GM18507 (cell line): ENCODE data around the gene SKAP2.

Experiments used
- DNase-seq: peaks from one replicate; pipeline ENCODE4 v3.0.0; 2011; ENCODE audit warnings: low read depth; ENCODE audit not compliant: insufficient read length; ENCODE audit errors: extremely low spot score
- FAIRE-seq: peaks from 2 replicates; lab custom pipeline; 2011; peaks lifted over from hg19 to GRCh38; lab: Jason Lieb, UNC

SKAP2 gene

GRCh38 chr7:26704036-26704435, 160.4 kb downstream of the SKAP2 start:
- DNase-seq (no peak), FAIRE-seq (no peak)

DNA sequence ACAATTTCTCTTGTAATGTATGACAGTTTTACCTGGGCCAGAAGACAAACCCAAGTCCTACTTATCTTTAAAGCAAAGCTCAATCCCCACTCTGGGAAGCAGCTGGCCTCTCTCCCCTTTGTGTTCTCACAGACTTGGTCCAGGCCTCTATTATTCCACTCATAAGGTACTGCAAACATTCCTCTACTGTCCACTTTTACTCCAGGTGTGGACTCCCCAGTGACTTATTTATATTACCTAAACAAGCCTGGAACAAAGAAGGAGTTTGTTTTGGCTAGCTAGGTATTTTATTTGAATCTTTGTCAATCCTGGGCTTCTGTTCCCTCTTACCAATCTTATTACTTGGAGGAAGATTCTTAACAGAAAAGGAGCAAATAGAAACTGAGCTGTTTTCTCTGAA, 163.5 kb downstream of the SKAP2 start:
- DNase-seq (no peak), FAIRE-seq (no peak)

GRCh38 chr7:26700386-26700785, 164.0 kb downstream of the SKAP2 start:
- FAIRE-seq (no peak), DNase-seq (no peak)

GRCh38 chr7:26699766-26700165, 164.6 kb downstream of the SKAP2 start:
- DNase-seq (no peak), FAIRE-seq (no peak)

DNA sequence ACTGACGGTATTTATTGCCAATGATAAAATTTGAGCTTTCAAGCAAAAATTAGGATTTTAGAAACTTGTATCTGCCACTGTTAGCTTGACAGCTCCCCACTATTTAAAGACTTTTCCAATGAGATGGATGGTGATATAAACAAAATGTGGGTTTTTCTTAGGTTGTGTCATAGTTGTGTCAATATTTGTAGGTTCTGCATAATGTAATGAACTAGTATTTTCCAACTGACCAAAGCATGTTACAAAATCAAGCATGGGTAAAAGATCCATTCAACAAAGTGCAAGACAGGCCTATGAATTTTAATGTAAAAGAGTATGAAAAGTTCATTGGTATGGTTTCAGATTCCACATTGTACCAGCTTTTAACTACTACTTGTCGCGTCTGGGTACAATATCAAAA, 165.6 kb downstream of the SKAP2 start:
- no peak for FAIRE-seq
- no peak for DNase-seq

GRCh38 chr7:26698194-26698593, 166.2 kb downstream of the SKAP2 start:
- DNase-seq (no peak), FAIRE-seq (no peak)

GRCh38 chr7:26696978-26697377, 167.4 kb downstream of the SKAP2 start:
- DNase-seq, result no peak
- no peak for FAIRE-seq

GRCh38 chr7:26696161-26696560, 168.2 kb downstream of the SKAP2 start:
- DNase-seq (no peak), FAIRE-seq (no peak)

DNA sequence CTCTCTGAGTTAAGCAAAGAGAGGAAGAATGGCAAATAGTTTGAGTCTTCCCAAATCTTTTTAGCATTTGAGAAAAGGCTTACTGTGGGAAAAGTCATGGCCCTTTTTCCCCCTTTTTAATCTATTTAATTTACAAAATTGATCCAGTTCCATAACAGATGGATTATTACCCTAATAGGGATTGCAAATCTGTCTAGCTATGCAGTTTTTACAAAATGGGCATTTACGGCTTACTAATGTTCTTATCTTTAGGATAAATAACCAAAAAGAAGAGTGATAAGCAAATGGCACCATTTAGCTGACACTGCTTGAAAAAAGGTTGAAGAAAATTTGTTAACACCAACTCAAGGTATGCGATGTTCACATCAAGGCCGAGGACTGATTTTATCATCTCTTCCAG, 169.7 kb downstream of the SKAP2 start:
- FAIRE-seq, result no peak
- DNase-seq, result no peak

GRCh38 chr7:26694141-26694540, 170.2 kb downstream of the SKAP2 start:
- no peak for DNase-seq
- FAIRE-seq, result no peak

- FAIRE-seq, result no peak
- DNase-seq, result no peak
These were observed 172.5 kb downstream of the SKAP2 start for GRCh38 chr7:26691886-26692285.

DNA sequence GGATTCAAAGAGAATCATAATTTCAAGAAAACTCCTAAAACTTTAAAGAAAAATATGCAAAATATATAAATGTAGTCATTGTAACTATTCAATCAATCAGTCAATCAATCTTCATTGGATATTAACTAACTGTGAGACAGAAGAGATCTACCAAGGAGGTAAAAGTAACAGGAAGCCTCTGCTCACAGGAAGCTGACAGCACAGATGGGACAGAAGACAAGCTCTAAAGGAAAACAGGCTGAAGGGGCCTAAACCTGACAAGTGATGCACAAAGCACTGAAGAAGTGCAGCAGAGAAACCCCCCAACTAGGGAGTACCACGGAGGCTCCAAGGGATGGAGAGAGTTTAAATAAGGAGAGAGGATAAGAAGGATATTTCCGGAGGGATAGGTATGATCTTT, 173.0 kb downstream of the SKAP2 start:
- no peak for FAIRE-seq
- no peak for DNase-seq

DNA sequence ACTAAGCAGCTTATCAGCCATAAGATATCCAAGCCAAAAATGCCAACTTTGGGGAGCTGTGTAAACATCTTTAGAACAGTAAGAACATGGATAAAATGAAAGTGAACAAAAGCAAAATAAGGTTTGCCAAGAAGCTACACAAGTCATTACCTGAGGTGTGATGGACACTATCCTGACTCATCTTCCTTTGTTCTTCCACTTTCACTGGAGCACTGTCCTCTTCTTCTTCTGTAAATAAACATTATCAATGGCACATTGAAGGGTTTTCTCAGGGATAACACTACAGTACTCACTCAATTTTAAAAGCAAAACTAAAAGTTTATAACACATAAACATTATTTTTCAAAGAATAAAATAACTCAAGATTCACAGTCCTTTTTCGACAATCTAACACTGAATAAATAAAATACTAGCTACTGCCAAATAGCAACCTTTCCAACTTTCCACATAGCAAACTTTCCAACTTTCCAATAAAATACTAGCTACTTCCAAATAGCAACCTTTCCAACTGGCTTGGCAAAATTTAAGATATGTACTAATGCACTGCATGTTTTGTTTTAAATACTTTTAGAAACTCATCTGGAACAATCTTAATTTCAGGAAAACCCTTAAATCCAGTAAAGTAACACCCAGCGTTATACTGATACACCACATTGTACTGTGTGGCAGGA, 174.1 kb downstream of the SKAP2 start:
- no peak for FAIRE-seq
- no peak for DNase-seq

DNA sequence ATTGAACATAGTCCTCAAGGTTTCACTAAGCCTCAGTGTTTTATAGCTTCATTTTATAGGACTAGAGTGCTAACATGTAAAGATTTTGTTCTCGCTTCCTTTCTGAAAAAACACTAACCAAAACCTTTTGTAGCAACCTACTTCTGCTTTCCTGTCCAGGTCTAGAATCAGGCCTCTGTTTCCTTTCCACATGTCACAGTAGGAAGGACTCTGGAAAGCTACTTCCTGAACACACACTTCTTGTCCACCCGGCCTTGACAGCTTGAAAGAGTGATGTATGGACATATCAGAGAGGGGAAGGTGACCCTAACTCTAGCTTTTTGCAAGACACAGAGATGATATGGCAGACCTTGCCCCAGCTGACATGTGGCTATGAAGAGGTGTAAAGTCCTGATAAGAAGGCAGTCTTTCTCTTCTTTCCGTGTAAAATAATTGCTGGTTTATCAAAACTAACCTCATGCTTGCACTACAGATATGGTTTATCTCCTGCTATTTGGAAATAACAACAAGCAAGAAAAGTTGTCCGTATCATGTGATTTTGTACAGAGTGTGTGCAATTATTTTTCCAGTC, 175.4 kb downstream of the SKAP2 start:
- FAIRE-seq (peak; percentile 80), DNase-seq (no peak)

DNA sequence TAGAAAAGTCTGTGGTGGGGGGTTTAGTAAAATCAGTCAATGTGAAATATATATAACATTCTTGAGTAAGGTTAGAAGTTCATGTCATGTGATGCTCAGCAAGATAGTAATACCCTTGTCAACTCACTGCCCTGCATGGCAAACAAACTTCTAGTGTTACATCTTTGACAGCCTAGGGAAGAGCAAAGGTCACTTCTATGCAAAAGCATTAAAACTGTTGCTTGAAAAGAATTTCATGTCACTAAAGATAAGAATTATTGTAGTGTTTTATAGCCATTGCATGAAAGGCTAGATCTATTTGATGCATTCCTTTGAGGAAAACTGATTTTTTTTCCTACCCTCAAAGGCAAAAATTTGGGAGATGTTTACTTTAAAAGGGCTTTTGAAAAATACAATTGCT, 176.0 kb downstream of the SKAP2 start:
- FAIRE-seq (no peak), DNase-seq (no peak)

GRCh38 chr7:26687032-26687431, 177.4 kb downstream of the SKAP2 start:
- peak; percentile 18 for FAIRE-seq
- DNase-seq, result no peak

DNA sequence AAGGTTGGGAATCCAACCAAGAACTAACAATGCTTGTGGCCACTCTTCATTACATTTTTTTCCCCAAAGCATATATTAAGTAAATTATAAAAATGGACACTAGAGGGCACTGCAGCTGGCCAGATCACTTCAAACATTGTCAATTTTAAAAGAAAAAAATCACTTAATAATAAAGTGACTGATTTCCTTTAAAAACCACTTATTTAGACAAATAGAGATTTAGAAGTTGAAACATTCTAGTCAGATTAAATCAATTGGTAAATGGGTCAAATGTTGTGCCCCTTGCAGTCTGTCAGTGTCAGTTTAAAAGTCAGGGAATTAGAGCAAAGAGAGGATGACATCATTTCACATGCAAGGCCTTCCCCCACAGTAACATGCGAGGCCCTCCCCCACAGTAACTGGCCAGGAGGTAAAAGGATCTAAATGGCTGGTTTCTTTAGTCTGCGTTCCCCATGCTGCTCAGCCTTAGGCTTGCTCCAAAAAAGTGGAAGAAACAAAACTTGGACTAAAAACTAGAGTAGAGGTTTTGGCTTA, 177.9 kb downstream of the SKAP2 start:
- FAIRE-seq (peak; percentile 64), DNase-seq (no peak)

- DNase-seq (no peak), FAIRE-seq (peak; percentile 9)
These were observed 178.8 kb downstream of the SKAP2 start for GRCh38 chr7:26685606-26686005.

DNA sequence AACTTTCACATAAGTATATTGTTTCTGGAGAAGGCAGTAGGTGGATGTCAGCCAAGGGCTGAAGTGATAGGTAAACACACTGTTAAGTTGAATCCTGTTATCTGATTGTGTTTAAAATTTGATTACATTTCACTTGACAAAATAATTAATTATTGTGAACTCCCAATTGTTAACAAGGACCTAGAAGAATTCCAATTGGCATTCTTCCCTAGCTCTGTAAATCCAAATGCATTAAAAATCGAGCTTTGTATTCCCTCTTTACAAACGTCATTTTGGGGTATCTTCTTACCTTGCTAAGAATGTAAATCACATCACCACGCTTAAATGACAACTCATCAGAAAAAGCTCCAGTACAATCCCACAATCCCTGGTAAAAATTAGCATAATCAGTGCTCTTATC, 179.9 kb downstream of the SKAP2 start:
- DNase-seq, result no peak

DNA sequence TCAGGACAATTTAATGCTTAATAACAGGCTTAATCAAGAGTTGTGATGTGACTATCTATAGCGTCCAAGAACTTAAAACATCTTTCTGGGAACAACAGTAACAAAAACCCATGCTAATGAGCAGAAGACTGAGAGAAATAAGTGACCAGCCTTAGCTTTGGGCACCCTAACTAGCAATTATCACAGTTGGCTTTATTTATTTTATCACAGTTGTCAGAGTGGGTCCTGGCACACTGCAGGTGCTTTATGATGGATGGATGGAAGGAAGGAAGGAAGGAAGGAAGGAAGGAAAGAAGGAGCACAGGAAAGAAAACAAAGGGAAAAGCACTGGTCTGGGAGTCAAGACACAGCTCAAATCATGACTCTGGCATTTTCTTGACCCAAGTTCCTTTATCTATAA, 181.1 kb downstream of the SKAP2 start:
- FAIRE-seq, result no peak

More for the DNA sequence above, 179.9 kb downstream of the SKAP2 start:
- FAIRE-seq, result no peak

DNA sequence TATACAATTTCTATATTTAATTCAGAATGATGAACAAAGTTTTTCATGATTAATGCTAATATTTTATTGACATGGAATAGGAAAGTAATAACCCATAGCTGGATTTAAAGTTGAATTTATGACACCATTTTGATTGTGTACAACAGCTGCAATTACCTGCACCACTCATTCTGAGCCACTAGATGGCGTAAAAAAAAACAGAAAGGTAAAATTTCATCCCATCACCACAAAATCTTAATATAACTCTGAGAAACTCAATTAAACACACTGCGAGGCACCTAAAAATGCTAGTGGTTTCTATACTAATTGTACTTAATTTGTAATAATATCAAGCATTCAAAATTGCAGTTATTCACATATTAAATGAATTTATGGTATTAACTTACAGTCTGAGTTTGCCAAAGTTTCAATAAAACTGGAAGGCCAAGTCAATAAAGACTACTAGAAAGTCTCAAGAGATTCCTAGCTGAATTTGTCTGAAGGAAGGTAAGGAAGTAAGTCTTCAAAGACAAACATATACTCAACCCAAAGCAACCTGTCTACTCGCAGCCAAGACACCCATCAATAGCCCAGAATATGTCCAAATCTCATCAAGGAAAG, 182.5 kb downstream of the SKAP2 start:
- FAIRE-seq (peak; percentile 77), DNase-seq (peak; percentile 12)

More for the DNA sequence above, 181.1 kb downstream of the SKAP2 start:
- DNase-seq, result no peak
